GM21515 (cell line): ENCODE results near the gene CMTM1.
"Not testable (repeated sequence)": the region's sequence is repeated elsewhere in the genome, so short reads cannot be mapped to it uniquely, and the experiment has no call there.

Experiments used
- ATAC-seq: cut with Tn5 transposase; IDR thresholded peaks from one replicate; pipeline ENCODE4 v1.9.1; 2021; ENCODE audit not compliant: unreplicated experiment

The CMTM1 gene

DNA sequence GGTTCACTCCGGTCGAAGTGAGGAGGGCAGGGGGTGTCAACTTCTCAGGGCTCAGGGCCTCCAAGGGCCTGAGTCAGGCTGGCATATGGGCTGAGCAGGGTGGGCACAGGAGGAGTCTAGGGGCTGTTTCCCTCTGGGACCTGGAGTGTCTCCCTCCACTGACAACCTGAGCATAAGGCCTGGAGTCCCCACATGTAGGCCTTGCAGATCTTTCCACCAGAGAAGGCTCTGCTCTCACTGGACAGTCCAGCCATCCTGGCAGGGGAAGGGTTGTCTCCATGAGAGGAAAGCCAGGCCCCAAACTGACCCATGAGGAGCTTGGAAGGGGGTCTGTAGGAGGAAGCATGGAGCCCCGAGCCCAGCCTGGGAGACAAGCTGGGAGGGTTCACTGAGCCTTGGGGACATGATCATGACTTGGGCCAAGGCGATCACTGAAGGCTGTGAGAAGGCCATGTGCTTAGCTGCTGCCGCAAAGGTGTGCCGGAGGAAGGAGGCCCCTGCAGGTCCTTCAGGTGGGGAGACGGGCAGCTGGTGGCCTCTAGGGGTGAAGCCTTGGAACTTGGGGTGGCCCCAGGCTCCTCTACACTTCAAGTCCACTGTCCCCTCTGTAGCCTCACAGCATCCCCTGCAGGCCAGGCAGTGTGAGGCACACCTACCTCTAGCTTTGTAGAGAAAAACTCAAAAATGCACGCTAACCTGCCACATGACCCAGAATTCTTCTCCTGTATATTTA, 22.9 kb downstream of the CMTM1 start:
- ATAC-seq: peak; percentile 76

DNA sequence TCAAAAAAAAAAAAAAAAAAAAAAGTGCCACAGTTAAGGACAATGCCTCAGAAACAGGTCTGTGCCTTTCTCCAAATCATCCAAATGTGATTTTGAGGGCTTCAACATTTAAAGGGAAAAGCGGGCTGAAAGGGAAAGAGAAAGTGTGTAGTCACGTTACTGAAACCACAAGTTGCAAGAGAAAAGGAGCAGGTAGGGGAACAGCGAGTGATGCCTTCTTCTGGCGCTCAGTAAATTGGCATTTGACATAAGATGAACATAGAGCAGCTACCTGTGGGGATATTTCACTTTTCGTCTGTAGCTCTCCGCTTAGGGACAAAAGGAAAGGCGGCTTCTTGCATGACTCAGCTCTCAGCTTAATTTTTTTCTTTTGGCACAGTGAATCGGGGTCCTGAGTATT, 24.1 kb downstream of the CMTM1 start:
- no peak for ATAC-seq

DNA sequence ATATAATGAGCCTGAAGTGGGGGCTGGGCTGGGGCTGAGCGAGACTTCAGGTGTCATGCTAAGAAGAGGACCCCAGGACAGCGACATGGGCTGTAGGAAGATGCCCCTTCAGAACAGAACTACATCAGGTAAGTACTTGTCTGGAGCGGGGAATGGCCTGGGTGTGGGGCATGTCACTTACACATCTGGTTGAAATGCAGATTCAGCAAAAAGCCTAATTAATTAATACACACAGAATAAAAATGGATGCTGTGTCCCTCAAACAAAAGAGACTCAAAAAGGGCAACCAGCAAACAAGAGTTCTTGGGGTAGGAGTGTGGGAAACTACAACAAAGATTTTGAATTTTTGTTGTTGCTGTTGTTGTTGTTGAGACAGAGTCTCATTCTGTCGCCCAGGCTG, 24.8 kb downstream of the CMTM1 start:
- no peak for ATAC-seq

DNA sequence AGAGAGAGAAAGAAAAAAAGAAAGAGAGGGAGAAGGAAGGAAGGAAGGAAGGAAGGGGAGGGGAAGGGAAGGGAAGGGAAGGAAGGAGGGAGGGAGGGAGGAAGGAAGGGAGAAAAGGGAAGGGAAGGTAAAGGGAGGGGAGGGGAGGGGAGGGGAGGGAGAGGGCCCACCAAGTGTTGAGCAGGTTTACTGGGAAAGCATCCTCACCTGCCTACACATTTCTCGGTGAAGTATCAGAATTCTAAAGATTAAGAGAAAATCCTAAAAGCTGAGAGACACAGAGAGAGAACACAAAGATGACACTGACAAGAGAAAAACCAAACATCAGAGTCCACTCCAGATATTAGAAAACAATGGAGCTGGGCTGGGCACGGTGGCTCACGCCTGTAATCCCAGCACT, 26.0 kb downstream of the CMTM1 start:
- no peak for ATAC-seq

- no peak for ATAC-seq
Observed at GRCh38 chr16:66592814-66593213, 26.6 kb downstream of the CMTM1 start.

DNA sequence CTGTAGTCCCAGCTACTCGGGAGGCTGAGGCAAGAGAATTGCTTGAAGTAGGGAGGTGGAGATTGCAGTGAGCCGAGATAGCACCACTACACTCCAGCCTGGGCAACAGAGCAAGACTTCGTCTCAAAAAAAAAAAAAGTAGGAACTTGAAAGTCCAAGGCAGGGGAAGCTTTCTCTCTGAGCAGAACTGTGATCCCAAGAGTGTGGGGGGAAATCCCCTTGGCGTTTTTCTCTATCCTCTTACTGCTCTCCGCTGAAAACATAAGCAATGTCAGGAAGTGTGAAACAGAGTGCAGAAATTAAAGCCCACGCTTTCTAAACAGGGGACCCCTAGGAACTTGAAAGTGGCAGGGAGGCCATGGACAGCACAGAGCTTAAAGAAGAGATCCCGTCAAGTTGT, 28.5 kb downstream of the CMTM1 start:
- no peak for ATAC-seq

- not testable (repeated sequence) for ATAC-seq
Observed at GRCh38 chr16:66596559-66596958, 30.3 kb downstream of the CMTM1 start.

- ATAC-seq: no peak
Observed at GRCh38 chr16:66596986-66597848, 31.0 kb downstream of the CMTM1 start.

- ATAC-seq: no peak
Observed at GRCh38 chr16:66598111-66598510, 31.9 kb downstream of the CMTM1 start.

DNA sequence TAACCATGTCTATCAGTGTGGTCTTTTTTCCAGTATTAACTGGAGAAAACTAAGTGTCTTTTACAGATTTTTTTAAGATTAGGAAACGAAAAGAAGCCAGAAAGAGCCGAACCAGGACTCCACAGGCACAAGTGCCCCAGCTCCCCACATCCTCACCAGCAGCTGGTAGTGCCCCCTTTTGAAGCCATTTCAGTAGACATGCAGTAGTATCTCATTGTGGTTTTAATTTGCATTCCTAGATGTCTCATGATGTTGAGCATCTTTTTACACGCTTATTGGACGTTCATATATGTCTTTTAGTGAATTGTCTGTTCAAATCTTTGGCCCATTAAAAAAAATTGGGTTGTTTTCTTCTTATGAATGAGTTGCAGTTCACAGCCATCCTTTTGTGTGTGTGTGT, 33.5 kb downstream of the CMTM1 start:
- ATAC-seq: no peak

- ATAC-seq: no peak
Observed at GRCh38 chr16:66600477-66600876, 34.2 kb downstream of the CMTM1 start.

DNA sequence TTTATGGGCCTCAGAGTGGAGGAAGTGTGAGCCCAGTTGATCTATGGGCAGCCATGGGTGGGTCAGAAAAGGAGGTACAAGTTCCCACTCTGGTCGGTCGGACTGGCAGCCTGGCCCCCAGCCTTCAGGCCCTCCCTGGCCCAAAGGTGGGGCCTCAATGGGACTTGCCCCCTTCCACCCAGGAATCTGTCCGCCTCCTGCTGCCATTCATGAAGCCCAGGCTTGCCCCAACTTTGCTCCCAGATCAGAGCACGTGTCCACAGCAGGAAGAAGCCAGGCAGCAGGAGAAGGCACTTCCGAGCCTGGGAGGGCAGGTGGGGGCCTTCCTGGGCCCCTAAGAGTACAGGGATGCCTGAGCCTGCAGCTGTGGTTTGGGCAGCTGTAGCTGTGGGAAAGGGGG, 35.2 kb downstream of the CMTM1 start:
- no peak for ATAC-seq

GRCh38 chr16:66603537-66604375, 37.5 kb downstream of the CMTM1 start:
- no peak for ATAC-seq

DNA sequence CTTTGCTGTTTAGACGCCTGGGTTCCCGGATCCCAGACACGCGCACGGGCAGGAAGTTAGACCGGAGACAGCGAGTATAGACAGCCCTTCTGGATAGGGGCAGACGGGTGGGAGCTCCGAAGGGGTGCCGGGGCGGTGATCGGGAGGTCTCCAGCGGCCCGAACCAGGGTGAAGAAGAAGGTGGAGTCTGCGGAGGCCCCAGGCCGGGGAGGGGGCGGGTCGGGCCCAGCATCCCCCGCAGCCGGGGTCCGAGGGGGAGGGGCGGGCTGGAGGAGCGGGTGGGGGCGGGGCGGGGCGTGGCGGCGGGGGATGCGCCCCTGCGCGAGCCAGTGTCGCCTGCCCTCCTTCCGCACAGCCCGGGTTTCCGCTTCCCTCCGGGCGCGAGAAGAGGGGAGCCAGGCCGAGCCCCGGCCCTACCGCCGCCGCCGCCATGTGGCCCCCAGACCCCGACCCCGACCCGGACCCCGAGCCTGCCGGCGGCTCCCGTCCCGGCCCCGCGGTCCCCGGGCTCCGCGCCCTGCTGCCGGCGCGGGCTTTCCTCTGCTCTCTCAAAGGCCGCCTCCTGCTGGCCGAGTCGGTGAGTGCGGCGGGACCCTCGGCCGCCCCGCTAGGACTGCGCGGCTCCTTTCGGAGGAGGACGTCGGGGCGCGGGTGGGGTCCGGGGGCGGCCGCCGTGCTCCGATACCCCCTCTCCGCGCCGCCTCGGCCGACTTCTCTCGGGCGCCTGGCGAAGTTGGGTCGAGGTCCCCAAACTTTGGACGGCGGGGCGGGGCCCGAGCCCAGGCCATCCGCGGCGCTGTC, 38.3 kb downstream of the CMTM1 start, which contains the start of gene CMTM3:
CMTM3 (plus strand) TSS at position 329 of the 801 bp plus-strand sequence; CDS start at position 431, 102 bp downstream.
- peak; percentile 49 for ATAC-seq

DNA sequence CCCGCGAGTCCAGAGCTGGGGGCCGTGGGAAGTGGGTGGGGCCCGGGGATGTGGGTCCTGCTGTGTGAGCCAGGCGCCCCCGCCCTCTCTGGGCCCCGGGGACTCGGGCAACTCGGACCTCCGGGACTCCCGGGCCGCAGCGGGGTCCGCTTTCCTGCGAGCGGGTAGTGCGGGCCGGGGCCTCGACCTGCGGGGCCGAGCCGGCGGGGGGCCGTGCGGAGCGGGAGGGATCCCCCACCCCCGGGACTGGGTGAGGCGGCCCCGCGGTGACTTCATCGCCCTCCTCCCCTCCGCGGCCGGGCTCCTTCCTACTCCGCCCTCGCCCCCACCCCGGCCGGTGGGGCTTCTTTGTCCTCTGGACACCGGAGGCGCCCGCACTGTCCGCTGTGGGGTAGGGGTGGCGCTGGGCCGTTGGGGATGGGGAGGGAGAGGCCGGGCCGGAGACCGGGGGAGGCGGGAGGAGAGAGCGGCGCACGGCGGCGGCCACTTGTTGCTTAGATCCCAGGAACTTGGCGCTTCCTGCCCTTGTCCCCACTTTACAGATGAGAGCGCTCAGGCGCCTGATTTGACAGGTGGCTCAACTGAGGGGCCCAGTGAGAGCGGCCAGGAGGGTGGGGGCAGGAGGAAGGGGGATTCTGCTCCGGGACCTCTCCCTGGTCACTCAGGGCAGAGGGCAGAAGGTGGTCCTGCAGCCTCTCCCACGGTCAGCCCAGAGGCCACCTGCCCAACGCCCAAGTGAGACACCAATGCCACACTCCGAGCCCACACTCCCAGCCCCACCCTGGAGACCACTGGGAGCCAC, 39.1 kb downstream of the CMTM1 start:
- ATAC-seq: no peak

GRCh38 chr16:66605979-66606751, 39.9 kb downstream of the CMTM1 start:
- ATAC-seq: no peak

DNA sequence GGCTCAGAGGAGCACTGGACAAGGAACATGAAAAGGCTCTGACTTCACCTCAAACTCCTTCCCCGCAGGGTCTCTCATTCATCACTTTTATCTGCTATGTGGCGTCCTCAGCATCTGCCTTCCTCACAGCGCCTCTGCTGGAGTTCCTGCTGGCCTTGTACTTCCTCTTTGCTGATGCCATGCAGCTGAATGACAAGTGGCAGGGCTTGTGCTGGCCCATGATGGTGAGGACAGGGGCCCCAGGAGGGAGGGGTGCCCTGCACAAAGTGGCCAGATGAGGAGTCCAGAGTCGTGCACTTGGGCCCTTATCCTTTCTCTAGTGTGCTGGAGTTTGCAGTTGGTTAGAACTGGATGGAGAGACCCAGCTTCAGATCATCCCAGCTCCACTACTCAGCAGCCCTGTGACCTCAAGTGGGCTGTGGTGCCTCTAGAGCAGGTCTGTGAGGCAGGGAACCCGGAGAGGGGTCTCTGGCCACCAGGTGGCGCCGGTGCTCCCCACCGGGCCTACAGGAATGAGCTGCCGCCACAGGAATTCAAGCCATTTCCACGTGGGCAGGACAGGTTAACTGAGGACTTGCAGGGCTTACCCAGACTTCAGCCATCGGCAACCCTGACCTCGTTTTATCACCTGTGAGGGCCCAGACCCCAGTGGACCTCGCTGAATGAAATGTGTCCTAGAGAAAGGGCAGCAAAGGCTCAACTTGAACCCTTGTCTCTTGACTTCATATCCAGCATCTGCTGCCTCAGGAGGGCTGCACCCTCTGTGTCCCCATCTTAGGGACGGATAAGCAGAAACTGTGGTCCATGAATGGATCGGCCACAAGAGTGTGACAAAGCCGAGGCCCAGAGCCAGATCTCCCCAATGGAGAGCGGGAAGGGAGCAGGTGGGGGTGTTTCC, 42.3 kb downstream of the CMTM1 start:
- ATAC-seq: peak; percentile 34

- no peak for ATAC-seq
Observed at GRCh38 chr16:66609139-66609510, 42.9 kb downstream of the CMTM1 start.
